HG03045 (cell line): ENCODE measurements around the gene PIAS4.

Experiments
- ATAC-seq: cut with Tn5 transposase; IDR thresholded peaks from one replicate; pipeline ENCODE4 v1.9.1; 2021; ENCODE audit warnings: mild to moderate bottlenecking, moderate library complexity; ENCODE audit not compliant: unreplicated experiment

The PIAS4 gene

GRCh38 chr19:4057931-4058692, 50.6 kb downstream of the PIAS4 start:
- no peak for ATAC-seq

GRCh38 chr19:4058693-4059452, 51.3 kb downstream of the PIAS4 start:
- ATAC-seq = no peak

DNA sequence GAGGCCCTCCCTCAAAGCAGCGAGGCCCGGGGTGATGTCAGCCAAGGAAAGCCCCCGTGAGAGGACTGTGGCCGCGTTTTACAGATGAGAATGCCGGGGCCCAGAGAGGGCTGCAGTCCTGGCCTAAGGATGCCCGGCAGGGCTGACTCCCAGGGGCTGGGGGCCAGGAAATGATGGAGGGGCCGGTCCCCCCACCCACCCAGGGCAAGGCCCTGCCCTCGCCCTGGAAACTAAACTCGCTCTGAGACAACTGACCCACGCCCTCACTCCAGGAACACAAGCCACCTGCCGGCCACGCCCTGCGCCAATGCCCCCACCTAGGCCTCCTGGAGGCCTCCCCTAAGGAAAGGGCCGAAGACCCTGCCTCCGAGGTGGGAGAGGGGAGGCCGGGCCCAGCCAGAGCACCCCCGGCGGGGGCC, 51.9 kb downstream of the PIAS4 start:
- no peak for ATAC-seq

DNA sequence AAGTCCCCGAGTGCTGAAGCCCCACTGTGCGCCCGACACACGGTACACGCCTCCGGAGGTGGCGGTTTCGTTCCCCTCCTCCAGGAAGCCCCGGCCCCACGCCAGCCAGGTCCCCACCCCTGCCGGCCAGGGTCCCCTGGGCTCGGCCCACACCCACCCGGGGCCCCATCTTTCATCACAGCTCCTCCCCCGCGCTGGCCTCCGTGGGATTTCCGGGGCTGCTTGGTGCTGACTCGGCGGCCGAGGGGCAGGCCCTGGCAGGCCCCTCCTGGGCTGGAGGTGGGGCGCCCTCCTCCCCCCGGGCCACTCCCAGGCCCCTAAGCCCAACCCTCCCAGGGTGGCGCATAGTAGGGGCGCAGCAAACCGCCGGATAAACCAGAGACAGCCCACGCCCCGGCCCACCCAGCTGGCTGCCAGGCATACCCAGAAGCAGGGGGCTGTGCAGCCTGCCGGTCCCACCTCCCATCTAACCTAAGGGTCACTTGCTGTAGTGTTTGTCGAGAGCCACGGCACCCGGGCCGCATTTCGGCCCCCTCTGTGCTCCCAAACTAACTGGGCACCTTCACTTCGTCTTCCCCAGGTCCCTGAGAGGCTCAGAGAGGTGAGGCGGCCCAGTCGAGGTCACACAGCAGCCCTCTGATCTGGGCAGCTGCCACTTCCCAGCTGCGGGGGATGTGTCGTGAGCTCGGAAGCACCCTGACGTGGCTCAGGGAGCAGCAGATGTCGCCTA, 52.5 kb downstream of the PIAS4 start:
- ATAC-seq = no peak

DNA sequence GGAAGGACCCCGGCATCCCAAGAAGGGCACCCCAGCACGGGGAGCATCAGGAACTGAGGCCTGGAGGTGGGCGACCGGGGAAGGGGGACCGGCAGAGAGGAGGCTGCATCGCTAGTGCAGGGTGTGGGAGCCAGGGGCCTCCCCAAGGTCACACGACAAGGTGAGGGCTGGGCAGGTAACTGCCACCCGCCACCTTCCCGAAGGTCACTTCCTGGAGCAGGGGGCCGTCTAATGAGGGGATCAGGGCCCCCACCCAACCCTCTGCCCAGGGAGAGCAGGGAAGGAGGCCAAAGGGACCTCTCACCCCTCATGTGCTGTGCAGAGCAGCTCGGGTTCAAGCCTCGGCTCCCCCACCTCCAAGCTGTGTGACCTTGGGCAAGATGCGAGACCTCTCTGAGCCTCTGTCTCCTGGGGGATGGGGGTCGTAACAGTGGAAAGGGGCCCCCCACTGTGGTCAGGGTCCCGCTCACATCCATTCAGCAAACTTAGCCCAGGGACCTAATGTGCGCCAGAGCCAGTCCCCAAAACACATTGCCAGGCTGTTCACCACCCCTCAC, 53.2 kb downstream of the PIAS4 start:
- ATAC-seq = no peak

DNA sequence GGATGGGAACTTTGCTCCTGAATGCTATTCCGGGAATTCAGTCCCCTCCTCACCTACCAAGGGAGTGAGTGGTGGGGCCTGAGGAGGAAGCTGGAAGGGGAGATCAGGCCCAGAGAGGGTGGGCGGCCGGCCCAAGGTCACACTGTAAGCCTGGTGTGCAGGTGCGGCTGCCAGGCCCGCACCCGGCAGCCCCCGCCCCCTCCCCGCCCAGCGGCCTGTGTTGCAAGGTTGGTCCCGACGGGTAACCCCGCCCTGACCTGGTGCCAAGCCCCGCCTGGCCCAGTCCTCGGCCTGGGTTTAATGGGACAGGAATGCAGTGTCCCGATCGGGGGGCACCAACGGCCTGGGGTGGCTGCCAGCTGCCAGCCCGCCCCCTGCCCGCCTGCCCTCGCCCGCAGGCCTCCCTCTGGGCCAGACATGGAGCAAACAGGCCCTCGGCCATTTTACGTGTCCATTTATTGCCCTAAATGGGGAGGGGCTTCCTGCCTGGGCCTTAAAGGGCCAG, 53.7 kb downstream of the PIAS4 start:
- no peak for ATAC-seq

DNA sequence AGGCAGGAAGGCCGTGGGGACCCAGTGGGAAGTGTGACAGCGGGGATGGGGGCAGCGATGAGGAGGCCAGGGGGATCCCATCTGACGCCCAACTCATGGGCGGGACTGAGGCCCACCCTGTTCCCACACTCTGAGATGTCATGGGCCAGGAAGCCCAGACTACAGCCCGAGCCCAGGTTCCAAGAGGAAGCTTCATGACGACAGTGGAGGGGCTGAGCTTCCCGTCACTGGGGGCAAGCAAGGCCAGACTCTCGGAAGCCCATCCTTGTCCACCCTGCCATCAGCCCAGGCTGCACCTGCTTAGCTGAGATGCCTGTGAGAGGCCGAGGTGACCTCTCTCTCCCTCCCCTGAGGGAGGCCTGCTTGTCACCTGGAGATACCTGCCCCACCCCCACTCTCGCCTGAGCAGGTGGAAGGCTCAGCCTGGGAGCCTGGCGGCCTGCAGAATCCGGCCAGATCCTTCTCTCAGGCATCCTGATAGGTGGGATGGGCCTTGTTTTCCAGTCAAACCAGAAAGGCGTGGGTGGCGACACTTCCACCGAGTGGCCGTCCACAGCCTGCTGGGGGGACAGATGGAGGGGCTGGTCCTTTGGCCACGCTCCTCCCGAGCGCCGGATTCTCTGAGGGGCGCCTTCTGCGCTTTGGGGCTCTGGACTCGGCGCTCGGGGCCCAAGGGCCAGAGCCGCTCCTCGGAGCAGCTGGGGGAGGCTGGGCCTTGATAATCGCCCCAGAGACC, 54.3 kb downstream of the PIAS4 start:
- ATAC-seq = no peak

DNA sequence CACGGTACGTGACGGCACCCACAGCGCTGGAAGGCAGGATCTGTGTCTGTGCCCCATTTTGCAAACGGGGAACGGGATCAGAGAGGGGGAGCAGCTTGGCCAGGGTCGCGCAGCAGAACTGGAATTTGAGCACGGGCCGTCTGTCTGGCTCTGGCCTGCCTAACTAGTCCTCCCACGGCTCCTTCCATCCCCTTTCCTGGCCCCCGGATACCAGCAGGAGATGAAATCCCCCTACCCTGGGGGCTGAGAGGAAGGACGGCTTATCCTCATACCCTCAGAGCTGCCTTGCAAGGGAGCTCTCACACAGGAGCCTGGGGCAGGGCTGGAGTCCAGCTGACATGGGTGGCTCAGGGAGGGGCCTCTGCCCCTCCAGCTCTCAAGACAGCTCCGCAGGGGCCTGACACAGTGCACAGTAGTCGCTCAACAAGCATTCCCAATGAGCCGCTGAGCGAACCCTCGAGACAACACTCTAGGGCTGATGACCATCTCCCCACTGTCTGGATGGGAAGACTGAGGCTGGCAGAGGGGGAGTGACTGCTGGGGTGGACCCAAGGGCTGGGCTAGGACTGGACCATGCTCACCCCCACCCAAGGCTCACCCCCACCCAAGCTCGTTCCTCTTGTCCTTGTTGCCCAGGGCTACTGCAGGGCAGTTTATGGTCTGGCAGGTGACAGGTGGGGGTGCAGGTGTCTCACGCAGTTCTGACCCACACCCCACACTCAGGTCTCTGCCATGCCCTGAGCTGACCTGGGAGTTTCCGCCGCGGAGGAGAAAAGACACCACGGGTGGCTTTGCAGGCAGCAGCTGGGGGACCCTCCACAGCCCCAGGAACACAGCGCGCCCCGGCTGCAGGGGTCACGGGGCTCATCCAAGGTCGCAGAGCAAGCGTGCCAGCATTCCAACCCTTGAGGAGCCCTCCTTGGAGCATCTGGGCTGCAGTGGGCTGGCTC, 55.2 kb downstream of the PIAS4 start:
- ATAC-seq = no peak

DNA sequence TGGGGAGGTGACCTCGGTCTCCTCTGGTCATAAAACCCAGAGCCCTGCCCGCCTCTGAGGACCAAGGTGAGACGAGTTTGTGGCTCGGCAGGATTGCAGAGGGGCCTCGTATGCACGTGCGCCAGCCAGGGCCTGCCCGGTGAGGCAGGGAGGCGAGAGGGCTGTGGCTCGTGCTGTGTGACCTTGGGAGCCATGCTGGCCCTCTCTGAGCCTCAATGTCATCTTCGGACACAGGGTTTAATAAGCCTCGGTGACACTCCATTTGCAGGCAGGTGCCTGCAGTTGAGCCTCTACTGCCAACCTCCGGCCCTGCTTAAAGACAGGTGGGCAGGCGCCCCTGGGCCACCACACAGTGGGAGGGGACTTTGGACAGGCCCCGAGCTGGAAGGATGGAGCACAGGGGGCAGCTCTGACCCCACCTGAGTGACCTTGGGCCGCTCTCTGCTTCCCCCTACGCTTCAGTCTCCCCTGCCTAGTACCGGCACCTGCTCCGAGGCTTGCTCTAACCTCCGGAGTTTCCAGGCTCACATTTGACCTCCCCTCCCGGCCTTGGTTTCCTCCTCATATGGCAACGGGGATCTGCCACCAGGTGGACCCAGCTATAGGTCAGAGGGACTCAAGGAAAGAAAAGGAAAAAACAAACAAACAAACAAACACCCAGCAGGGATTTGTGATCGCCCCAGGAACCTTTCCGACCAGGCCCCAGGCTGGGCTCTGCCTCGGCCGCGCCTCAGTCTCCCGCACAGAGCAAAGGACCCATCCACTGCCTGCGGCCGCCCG, 56.0 kb downstream of the PIAS4 start:
- no peak for ATAC-seq

GRCh38 chr19:4064149-4064495, 56.6 kb downstream of the PIAS4 start:
- ATAC-seq = no peak

GRCh38 chr19:4064496-4065260, 57.1 kb downstream of the PIAS4 start:
- ATAC-seq = peak; percentile 2

DNA sequence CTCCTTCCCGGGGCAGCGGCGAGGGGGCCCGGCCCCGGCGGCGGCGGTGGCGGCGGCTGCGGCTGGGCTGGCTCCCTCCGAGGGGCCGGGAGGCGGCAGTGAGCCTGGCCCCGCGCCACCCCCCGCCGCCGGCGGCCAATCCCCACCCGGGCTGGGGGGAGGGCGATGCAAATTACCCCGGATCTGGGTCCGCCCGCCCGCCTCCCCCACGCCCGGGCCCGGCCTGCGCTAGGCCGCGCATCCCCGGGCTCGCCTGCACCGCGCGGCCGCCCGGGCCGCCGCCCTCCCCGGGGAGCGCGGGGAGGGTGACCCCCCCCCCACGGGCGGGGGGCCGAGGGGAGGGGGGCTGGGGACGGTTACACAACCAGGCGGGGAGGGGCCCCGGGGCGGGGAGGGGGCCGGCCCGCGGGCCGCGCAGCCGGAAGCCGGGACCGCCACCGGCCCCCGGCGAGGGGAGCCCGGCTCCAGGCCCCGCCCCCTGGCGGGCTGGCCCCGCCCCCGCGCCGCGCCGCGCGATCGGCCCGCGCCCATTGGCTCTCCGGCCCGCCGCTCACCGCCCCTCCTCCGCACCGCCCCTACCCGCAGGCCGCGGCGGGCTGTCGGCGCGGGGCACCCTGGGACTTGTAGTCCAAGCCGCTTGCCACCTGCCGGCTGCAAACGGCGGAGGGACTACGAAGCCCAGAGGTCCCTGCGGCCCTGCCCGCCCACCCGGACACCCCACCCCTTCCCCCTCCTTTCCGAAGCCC, 58.1 kb downstream of the PIAS4 start:
- ATAC-seq = peak; percentile 68

GRCh38 chr19:4066176-4066606, 58.7 kb downstream of the PIAS4 start:
- no peak for ATAC-seq

- ATAC-seq = no peak
These were observed 59.3 kb downstream of the PIAS4 start, which contains the start of gene ZBTB7A for GRCh38 chr19:4066682-4067395. Gene ZBTB7A, minus strand, starts transcription at chr19:4066899. Its CDS starts 11,667 bp downstream, at chr19:4055232.

DNA sequence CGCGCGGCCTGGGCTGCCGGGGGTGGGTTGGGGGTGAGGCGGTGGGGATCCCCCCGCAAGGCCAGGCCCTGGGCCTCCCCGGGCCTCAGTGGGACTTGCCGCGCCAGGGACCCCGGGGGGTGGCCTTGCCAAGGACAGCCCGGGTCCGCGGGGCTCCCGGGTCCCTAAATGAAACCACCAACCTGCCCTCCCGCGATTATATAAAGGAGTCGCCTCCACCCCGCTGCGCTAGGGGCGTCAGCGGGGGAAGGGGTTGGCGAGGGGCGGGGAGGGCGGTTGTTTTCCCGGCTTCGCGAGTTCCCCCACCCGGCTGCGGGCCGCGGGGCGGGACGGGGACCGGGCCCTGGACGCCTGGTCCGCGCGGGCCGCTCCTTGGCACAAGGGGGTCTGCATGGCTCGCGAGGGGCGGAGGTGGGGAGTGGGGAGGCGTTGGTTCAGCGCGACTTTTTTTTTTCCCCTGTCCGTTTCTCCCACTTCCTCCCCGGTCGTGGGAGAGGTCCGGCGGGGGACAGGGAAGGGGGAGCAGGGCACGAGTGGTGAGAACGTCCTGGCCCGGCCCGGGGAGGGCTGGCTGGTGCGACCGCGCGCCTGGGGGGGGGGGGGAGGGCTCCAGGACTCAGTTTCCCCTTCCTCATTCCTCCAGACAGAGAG, 60.0 kb downstream of the PIAS4 start:
- ATAC-seq = no peak
